Measurements from ENCODE around the gene BCO1.

The BCO1 gene

DNA sequence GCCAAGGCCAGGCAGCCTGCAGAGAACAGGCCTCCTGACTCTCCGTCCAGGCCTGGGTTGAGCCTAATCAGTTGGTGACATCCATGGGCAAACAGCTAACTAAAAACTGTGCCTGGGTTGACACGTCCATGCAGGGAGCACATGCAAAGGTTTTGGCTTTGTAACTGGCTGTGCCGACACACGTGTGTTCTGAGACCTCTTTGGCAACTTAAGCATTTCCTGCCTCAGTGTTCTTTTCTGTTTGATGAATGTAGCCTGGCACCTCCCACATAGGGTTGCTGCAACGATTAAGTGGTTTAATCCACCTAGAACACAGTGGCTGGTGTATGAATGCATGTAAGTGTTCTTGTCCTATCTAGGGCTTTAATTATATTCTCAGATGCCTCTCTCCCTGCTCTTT, 3.2 kb downstream of the BCO1 start:
- in situ Hi-C loops (cut with MboI; ENCODE audit: low sequenced_read_pairs, unreplicated experiment), result no loop called here
- TF ChIP-seq, protein P1, sequence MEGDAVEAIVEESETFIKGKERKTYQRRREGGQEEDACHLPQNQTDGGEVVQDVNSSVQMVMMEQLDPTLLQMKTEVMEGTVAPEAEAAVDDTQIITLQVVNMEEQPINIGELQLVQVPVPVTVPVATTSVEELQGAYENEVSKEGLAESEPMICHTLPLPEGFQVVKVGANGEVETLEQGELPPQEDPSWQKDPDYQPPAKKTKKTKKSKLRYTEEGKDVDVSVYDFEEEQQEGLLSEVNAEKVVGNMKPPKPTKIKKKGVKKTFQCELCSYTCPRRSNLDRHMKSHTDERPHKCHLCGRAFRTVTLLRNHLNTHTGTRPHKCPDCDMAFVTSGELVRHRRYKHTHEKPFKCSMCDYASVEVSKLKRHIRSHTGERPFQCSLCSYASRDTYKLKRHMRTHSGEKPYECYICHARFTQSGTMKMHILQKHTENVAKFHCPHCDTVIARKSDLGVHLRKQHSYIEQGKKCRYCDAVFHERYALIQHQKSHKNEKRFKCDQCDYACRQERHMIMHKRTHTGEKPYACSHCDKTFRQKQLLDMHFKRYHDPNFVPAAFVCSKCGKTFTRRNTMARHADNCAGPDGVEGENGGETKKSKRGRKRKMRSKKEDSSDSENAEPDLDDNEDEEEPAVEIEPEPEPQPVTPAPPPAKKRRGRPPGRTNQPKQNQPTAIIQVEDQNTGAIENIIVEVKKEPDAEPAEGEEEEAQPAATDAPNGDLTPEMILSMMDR (IDR thresholded peaks at IDR 0.05; ENCODE audit: borderline replicate concordance, control extremely low read depth, extremely low read depth, insufficient read depth, missing control alignments), result no peak
- DNase-seq (ENCODE audit: low spot score), result no peak

DNA sequence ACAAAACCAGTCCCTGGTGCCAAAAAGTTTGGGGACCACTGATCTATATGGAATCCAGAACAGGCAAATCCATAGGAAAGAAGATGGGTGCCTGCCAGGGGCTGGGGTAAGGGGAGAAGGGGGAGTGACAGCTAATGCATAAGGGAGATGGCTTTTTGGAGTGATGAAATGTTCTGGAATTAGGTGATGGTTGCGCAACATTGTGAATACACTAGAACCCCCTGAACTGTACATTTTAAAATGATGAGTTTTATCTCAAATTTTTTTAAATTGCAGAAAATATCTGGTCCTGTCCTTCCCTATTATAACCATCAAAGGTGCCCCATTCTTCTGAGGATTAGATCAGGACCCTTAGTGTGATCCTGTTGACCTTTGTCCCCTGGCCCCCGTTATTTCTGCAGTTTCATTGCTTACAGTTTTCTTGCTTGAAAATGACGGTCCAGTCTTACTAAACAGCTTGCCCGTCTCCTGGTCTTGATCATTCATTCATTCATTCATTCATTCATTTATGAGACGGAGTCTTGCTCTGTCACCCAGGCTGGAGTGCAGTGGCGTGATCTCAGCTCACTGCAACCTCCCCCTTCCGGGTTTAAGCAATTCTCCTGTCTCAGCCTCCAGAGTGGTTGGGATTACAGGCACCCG, 4.6 kb downstream of the BCO1 start:
- TF ChIP-seq, protein P1 (IDR thresholded peaks at IDR 0.05; ENCODE audit: borderline replicate concordance, control extremely low read depth, extremely low read depth, insufficient read depth, missing control alignments), result no peak
- DNase-seq (ENCODE audit: low spot score), result no peak
- in situ Hi-C loops (cut with MboI; ENCODE audit: low sequenced_read_pairs, unreplicated experiment), result no loop called here

DNA sequence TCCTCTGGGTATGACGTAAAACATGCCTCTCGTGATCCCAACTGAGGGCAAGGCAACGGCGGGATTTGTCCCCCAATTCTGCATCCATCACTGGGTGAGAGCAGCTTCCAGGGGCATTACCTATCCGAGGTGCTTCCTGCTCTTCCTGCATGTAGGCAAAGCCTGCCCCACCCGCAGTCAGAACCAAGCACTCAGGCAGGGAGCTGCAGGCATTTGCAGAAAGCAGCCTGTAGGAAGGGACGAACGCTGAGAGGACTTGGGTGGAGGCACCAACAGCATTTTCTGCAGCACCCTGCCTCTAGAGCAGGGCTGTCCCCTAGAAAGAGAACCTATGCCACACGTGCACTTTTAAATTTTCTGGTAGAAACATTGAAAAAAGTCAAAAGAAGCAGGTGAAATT, 5.5 kb downstream of the BCO1 start:
- TF ChIP-seq, protein P1 (IDR thresholded peaks at IDR 0.05; ENCODE audit: borderline replicate concordance, control extremely low read depth, extremely low read depth, insufficient read depth, missing control alignments), result no peak
- no peak for DNase-seq (ENCODE audit: low spot score)
- in situ Hi-C loops (cut with MboI; ENCODE audit: low sequenced_read_pairs, unreplicated experiment), result no loop called here

DNA sequence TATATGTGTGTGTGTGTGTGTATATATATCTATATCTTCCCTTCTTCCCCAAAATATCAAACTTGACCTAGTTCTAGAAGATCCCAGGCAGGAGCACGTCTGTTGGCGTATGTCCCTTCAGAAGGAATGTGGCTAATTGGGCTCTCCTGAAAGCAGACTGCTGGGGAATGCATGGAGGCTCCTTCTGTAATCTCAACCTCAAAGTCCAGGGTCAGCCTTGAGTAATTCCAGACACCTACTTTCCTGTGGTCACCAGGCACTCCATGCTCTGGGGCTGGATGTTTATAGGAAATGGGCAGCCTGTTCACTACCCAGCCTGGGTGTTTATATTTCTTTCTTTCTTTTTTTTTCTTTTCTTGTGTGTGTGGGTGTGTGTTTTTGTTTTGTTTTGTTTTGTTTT, 13.4 kb downstream of the BCO1 start:
- in situ Hi-C loops (cut with MboI; ENCODE audit: low sequenced_read_pairs, unreplicated experiment), result no loop called here
- DNase-seq (ENCODE audit: low spot score), result no peak
- TF ChIP-seq, protein P1 (IDR thresholded peaks at IDR 0.05; ENCODE audit: borderline replicate concordance, control extremely low read depth, extremely low read depth, insufficient read depth, missing control alignments), result no peak

DNA sequence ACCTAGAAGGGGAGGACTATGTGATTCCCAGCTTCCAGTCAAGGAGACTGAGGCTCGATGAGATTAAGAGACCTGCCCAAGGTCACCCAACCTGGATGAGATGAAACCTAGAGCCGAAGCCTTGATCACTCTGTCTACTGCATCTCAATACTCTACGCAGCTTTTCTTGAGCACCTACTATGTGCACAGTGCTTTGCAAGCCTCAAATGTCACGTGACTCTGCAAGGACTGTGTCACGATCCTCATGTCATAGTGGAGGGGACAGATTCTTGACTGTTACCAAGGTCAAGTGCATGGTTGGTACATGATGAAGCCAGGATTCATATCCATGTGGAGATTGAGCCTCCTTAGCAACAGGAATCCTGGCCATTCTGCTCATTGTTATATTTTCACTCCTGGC, 14.7 kb downstream of the BCO1 start:
- in situ Hi-C loops (cut with MboI; ENCODE audit: low sequenced_read_pairs, unreplicated experiment), result no loop called here
- DNase-seq (ENCODE audit: low spot score), result no peak

DNA sequence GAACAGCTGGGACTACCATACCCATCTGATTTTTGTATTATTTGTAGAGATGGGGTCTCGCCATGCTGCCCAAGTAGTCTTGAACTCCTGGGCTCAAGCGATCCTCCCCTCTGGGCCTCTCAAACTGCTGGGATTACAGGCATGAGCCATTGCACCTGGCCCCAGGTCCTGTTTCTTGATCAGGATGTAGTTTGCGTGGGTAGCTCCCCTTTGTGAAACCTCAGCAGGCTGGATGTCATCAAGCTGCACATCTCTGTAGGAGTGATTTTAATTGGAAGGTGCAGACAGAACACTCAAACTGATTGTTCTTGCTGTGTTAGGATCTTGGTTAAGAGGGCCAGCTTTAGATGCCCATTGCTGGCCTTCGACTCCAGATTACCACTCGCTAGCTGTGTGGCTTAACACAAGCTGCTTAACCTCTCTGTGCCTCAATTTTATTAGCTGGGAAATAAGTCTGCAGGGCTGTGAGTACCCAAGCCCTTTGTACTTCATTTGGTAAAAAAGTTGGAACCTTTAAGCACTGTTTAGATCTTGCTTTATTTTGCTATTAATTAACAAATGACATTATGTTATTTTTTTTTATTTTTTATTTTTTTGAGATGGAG, 16.5 kb downstream of the BCO1 start:
- DNase-seq (ENCODE audit: low spot score), result no peak
- in situ Hi-C loops (cut with MboI; ENCODE audit: low sequenced_read_pairs, unreplicated experiment), result no loop called here
- TF ChIP-seq, protein P1 (IDR thresholded peaks at IDR 0.05; ENCODE audit: borderline replicate concordance, control extremely low read depth, extremely low read depth, insufficient read depth, missing control alignments), result no peak

More for the DNA sequence above, 14.7 kb downstream of the BCO1 start:
- TF ChIP-seq, protein P1 (IDR thresholded peaks at IDR 0.05; ENCODE audit: borderline replicate concordance, control extremely low read depth, extremely low read depth, insufficient read depth, missing control alignments), result no peak

Data from GM13976 (cell line).